ENCODE data around the gene UGT1A10. TPM values are rescaled to one million over a fixed set of nuclear protein-coding genes. Genes with fewer than 3 reads are reported as not detected.
"Not testable (repeated sequence)": the region's sequence is repeated elsewhere in the genome, so short reads cannot be mapped to it uniquely, and the experiment has no call there.

The UGT1A10 gene
- total RNA-seq: not detected in 2 replicates

- H3K27ac ChIP-seq (ENCODE audit: low read depth, low read length); H3K79me2 ChIP-seq (ENCODE audit: insufficient read depth, low read length); DNase-seq (ENCODE audit: insufficient read length, low spot score, missing footprints); H3K4me1 ChIP-seq (ENCODE audit: insufficient read depth, low read length); H3K36me3 ChIP-seq (ENCODE audit: insufficient read depth, low read length); H2AFZ ChIP-seq (ENCODE audit: low read length); H3K9me3 ChIP-seq (ENCODE audit: low read depth, low read length); H3K4me3 ChIP-seq (ENCODE audit: insufficient read depth, low read length); H3K4me2 ChIP-seq (ENCODE audit: insufficient read depth, low read length); H4K20me1 ChIP-seq (ENCODE audit: insufficient read depth, low read length); H3K27me3 ChIP-seq (ENCODE audit: insufficient read depth, low read length): not testable (repeated sequence)
Observed at GRCh38 chr2:233636306-233636705, at the start of gene UGT1A10. UGT1A10 (plus strand) TSS chr2:233636448; CDS start chr2:233636523, 75 bp downstream.

- peaks cover 6% of the 10 kb centered on the region for H3K27me3 ChIP-seq (ENCODE audit: insufficient read depth, low read length)
- no peaks in the 10 kb centered on the region for H3K4me1 ChIP-seq (ENCODE audit: insufficient read depth, low read length)
- H4K20me1 ChIP-seq (ENCODE audit: insufficient read depth, low read length): no peaks in the 10 kb centered on the region
- no peak for DNase-seq (ENCODE audit: insufficient read length, low spot score, missing footprints)
- no peaks in the 10 kb centered on the region for H3K9me3 ChIP-seq (ENCODE audit: low read depth, low read length)
- no peak overlapping the region for H2AFZ ChIP-seq (ENCODE audit: low read length)
- H3K27ac ChIP-seq (ENCODE audit: low read depth, low read length): no peak overlapping the region
- H3K4me3 ChIP-seq (ENCODE audit: insufficient read depth, low read length): no peak overlapping the region
- H3K4me2 ChIP-seq (ENCODE audit: insufficient read depth, low read length): no peak overlapping the region
- no peaks in the 10 kb centered on the region for H3K36me3 ChIP-seq (ENCODE audit: insufficient read depth, low read length)
- no peaks in the 10 kb centered on the region for H3K79me2 ChIP-seq (ENCODE audit: insufficient read depth, low read length)
- no peak for TF ChIP-seq CTCF (IDR thresholded peaks at IDR 0.05; ENCODE audit: extremely low read depth, low read depth, low read length)
Observed at GRCh38 chr2:233588400-233588799, 47.8 kb upstream of the UGT1A10 start.

GRCh38 chr2:233592706-233593105 is 43.5 kb upstream of the UGT1A10 start:
- not testable (repeated sequence) for H3K27ac ChIP-seq (ENCODE audit: low read depth, low read length); H2AFZ ChIP-seq (ENCODE audit: low read length); H3K9me3 ChIP-seq (ENCODE audit: low read depth, low read length); H3K79me2 ChIP-seq (ENCODE audit: insufficient read depth, low read length); H4K20me1 ChIP-seq (ENCODE audit: insufficient read depth, low read length); DNase-seq (ENCODE audit: insufficient read length, low spot score, missing footprints); H3K27me3 ChIP-seq (ENCODE audit: insufficient read depth, low read length); H3K4me1 ChIP-seq (ENCODE audit: insufficient read depth, low read length); H3K36me3 ChIP-seq (ENCODE audit: insufficient read depth, low read length); H3K4me2 ChIP-seq (ENCODE audit: insufficient read depth, low read length); H3K4me3 ChIP-seq (ENCODE audit: insufficient read depth, low read length)

GRCh38 chr2:233593201-233593600 is 43.0 kb upstream of the UGT1A10 start:
- H2AFZ ChIP-seq (ENCODE audit: low read length): no peak overlapping the region
- no peaks in the 10 kb centered on the region for H3K79me2 ChIP-seq (ENCODE audit: insufficient read depth, low read length)
- H3K4me2 ChIP-seq (ENCODE audit: insufficient read depth, low read length): no peak overlapping the region
- H3K4me1 ChIP-seq (ENCODE audit: insufficient read depth, low read length): no peaks in the 10 kb centered on the region
- DNase-seq (ENCODE audit: insufficient read length, low spot score, missing footprints): no peak
- H3K27me3 ChIP-seq (ENCODE audit: insufficient read depth, low read length): peaks cover 3% of the 10 kb centered on the region
- no peaks in the 10 kb centered on the region for H4K20me1 ChIP-seq (ENCODE audit: insufficient read depth, low read length)
- H3K27ac ChIP-seq (ENCODE audit: low read depth, low read length): no peak overlapping the region
- no peaks in the 10 kb centered on the region for H3K36me3 ChIP-seq (ENCODE audit: insufficient read depth, low read length)
- no peaks in the 10 kb centered on the region for H3K9me3 ChIP-seq (ENCODE audit: low read depth, low read length)
- no peak for TF ChIP-seq CTCF (IDR thresholded peaks at IDR 0.05; ENCODE audit: extremely low read depth, low read depth, low read length)
- H3K4me3 ChIP-seq (ENCODE audit: insufficient read depth, low read length): no peak overlapping the region

- TF ChIP-seq CTCF (IDR thresholded peaks at IDR 0.05; ENCODE audit: extremely low read depth, low read depth, low read length): no peak
- Histone ChIP-seq H3K4me1 (ENCODE audit: insufficient read depth, low read length) (no peaks in the 10 kb centered on the region), H3K4me2 (ENCODE audit: insufficient read depth, low read length) (no peak overlapping the region), H4K20me1 (ENCODE audit: insufficient read depth, low read length) (no peaks in the 10 kb centered on the region), H3K4me3 (ENCODE audit: insufficient read depth, low read length) (no peak overlapping the region), H3K27ac (ENCODE audit: low read depth, low read length) (no peak overlapping the region), H2AFZ (ENCODE audit: low read length) (no peak overlapping the region), H3K27me3 (ENCODE audit: insufficient read depth, low read length) (peaks cover 10% of the 10 kb centered on the region), H3K79me2 (ENCODE audit: insufficient read depth, low read length) (no peaks in the 10 kb centered on the region), H3K9me3 (ENCODE audit: low read depth, low read length) (no peaks in the 10 kb centered on the region), H3K36me3 (ENCODE audit: insufficient read depth, low read length) (no peaks in the 10 kb centered on the region)
- no peak for DNase-seq (ENCODE audit: insufficient read length, low spot score, missing footprints)
Observed at GRCh38 chr2:233597522-233597921, 38.7 kb upstream of the UGT1A10 start.

Measured in osteoblast (primary cell).